Sigmoid colon (tissue), 7 donors: ENCODE measurements around the gene CDK14. TPM values are rescaled to one million over a fixed set of nuclear protein-coding genes. Genes with fewer than 3 reads are reported as not detected.

ENCODE experiments used
- DNase-seq: peaks from one replicate; pipeline ENCODE4 v3.0.0-alpha.2; 2019
- H3K27ac ChIP-seq, 4 donors: fragments of 200-600 bp; sonication (generic); one replicate each; pipeline ENCODE4 v1.5.1; 2016 to 2019; ENCODE audit warnings: mild to moderate bottlenecking in 1 of 4
- H3K27me3 ChIP-seq, 3 donors: fragments of 200-600 bp; sonication (generic); one replicate each; pipeline ENCODE4 v1.5.1; 2019; ENCODE audit warnings: mild to moderate bottlenecking in 1 of 3
- H3K36me3 ChIP-seq, 4 donors: fragments of 200-600 bp; sonication (generic); one replicate each; pipeline ENCODE4 v1.5.1; 2016 to 2019
- H3K4me1 ChIP-seq, 4 donors: fragments of 200-600 bp; sonication (generic); one replicate each; pipeline ENCODE4 v1.5.1; 2017 to 2019
- H3K4me3 ChIP-seq, 4 donors: fragments of 200-600 bp; sonication (generic); one replicate each; pipeline ENCODE4 v1.5.1; 2017 to 2019; ENCODE audit warnings: mild to moderate bottlenecking in 2 of 4, moderate library complexity in 1 of 4
- H3K9me3 ChIP-seq, 4 donors: fragments of 200-600 bp in 3 of 4; sonication (generic) in 3 of 4; one replicate each; pipeline versions ENCODE4 v1.5.1 to v1.6.1; 2013 to 2019
- CTCF ChIP-seq, 4 experiments: fragments of 450-650 bp in 3 of 4; fragments of 200-600 bp in 1 of 4; IDR thresholded peaks; one replicate each; pipeline ENCODE4 v1.5.1; 2016 to 2019; ENCODE audit warnings: antibody characterized with exemption in 4 of 4, mild to moderate bottlenecking in 3 of 4, moderate library complexity in 2 of 4
- EP300 ChIP-seq, 4 donors: sonication (generic); formaldehyde crosslinking; IDR thresholded peaks; one replicate each; pipeline ENCODE4 v1.6.1; 2017; ENCODE audit warnings: antibody characterized with exemption in 4 of 4
- POLR2A ChIP-seq, 2 donors: fragments of 450-650 bp; IDR thresholded peaks; one replicate each; pipeline ENCODE4 v1.6.1; 2016; ENCODE audit warnings: antibody characterized with exemption in 2 of 2, mild to moderate bottlenecking in 2 of 2, moderate library complexity in 2 of 2
- POLR2AphosphoS5 ChIP-seq, 4 donors: sonication (generic); formaldehyde crosslinking; IDR thresholded peaks; one replicate each; pipeline ENCODE4 v1.6.1; 2017; ENCODE audit warnings: antibody characterized with exemption in 4 of 4
- WGBS, 2 donors: extraction: QIAGEN DNeasy Blood & Tissue Kit; methylation state at CpG; one replicate each; pipeline ENCODE4 v1.1.7; 2013; 5-methylcytosine and 5-hydroxymethylcytosine counted together
- intact Hi-C: fragments of 100-400 bp; cut with DNase I; formaldehyde crosslinking; loops from one replicate; pipeline ENCODE4 v1.15.1; 2023
- polyA plus RNA-seq, 3 donors: library from polyadenylated mRNA; stranded (reverse); fragments of 200-250 nt; gene quantifications; one replicate each; pipeline ENCODE4 v1.2.3, GENCODE V29; 2013
- total RNA-seq, 4 donors: library from RNA; depleted of rRNA; stranded (reverse); fragments of >200 nt; gene quantifications; one replicate each; pipeline ENCODE4 v1.1.0, GENCODE V29; 2016
- donor health status: healthy with polysubstance abuse.
- donor health status: Bipolar disorder and iron deficiency.
- donor health status: healthy.

The CDK14 gene
- total and polyA plus RNA-seq, 7 donors = 0.92 to 19.3 (median 11.1) TPM

- intact Hi-C loops = no loop called here
- Histone ChIP-seq H3K9me3 (no peaks in the 10 kb centered on the region), H3K4me1 (peaks cover 0 to 5% (median 0%) of the 10 kb centered on the region in 4 donors), H3K36me3 (no peaks in the 10 kb centered on the region), H3K27me3 (no peaks in the 10 kb centered on the region), H3K4me3 (no peak overlapping the region), H3K27ac (no peak overlapping the region)
- WGBS, 2 donors = 58 to 63% methylated on average over 3 of the region's 3 CpGs
- no peak for TF ChIP-seq POLR2A (IDR thresholded peaks at IDR 0.05)
- no peak for TF ChIP-seq CTCF (IDR thresholded peaks at IDR 0.05)
- TF ChIP-seq POLR2AphosphoS5 (IDR thresholded peaks at IDR 0.05) = no peak
- TF ChIP-seq EP300 (IDR thresholded peaks at IDR 0.05) = no peak
- no peak for DNase-seq
Observed at GRCh38 chr7:90692396-90692795, 96.3 kb downstream of the CDK14 start.

DNA sequence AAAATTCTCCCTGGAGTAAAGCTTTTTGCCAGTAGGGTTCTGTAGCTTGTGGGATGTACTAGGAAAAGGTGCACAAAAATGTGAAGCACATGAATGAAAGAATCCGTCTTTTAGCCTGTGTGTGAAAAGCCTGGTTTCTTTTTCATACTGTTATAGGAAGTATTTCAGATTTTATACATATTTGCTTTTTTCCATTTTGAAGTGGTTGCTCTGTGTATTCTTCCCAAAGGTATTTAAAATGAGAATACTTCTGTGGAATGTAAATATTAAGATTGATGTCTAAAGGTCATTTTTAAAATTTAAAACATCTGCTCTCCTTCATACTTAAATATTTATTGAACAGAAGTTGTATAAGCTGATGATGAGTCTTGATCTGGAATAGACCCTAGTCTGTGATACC, 96.8 kb downstream of the CDK14 start:
- Histone ChIP-seq H3K4me1 (peaks cover 0 to 5% (median 0%) of the 10 kb centered on the region in 4 donors), H3K9me3 (no peaks in the 10 kb centered on the region), H3K27me3 (no peaks in the 10 kb centered on the region), H3K4me3 (no peak overlapping the region), H3K27ac (no peak overlapping the region), H3K36me3 (no peaks in the 10 kb centered on the region)
- intact Hi-C loops = no loop called here
- 87 to 93% methylated on average over 1 of the region's 1 CpG for WGBS, 2 donors
- no peak for TF ChIP-seq CTCF (IDR thresholded peaks at IDR 0.05)
- no peak for TF ChIP-seq EP300 (IDR thresholded peaks at IDR 0.05)
- no peak for TF ChIP-seq POLR2AphosphoS5 (IDR thresholded peaks at IDR 0.05)
- TF ChIP-seq POLR2A (IDR thresholded peaks at IDR 0.05) = no peak
- no peak for DNase-seq

- H3K27me3 ChIP-seq = no peaks in the 10 kb centered on the region
- H3K36me3 ChIP-seq = no peaks in the 10 kb centered on the region
- no peak overlapping the region for H3K4me3 ChIP-seq
- intact Hi-C loops = no loop called here
- TF ChIP-seq POLR2A (IDR thresholded peaks at IDR 0.05) (no peak), CTCF (IDR thresholded peaks at IDR 0.05) (no peak), EP300 (IDR thresholded peaks at IDR 0.05) (no peak), POLR2AphosphoS5 (IDR thresholded peaks at IDR 0.05) (no peak)
- DNase-seq = no peak
- peaks cover 0 to 5% (median 0%) of the 10 kb centered on the region in 4 donors for H3K4me1 ChIP-seq
- no peaks in the 10 kb centered on the region for H3K9me3 ChIP-seq
- no peak overlapping the region for H3K27ac ChIP-seq
Observed at GRCh38 chr7:90693939-90694338, 97.8 kb downstream of the CDK14 start.

GRCh38 chr7:90698616-90699015, 102.5 kb downstream of the CDK14 start:
- no peak for DNase-seq
- Histone ChIP-seq H3K4me3 (no peak overlapping the region), H3K9me3 (no peaks in the 10 kb centered on the region), H3K27me3 (no peaks in the 10 kb centered on the region), H3K4me1 (peaks cover 0 to 6% (median 2%) of the 10 kb centered on the region in 4 donors), H3K36me3 (no peaks in the 10 kb centered on the region), H3K27ac (no peak overlapping the region)
- WGBS, 2 donors = 24 to 49% methylated on average over 2 of the region's 2 CpGs
- TF ChIP-seq EP300 (IDR thresholded peaks at IDR 0.05) (no peak), POLR2A (IDR thresholded peaks at IDR 0.05) (no peak), CTCF (IDR thresholded peaks at IDR 0.05) (no peak), POLR2AphosphoS5 (IDR thresholded peaks at IDR 0.05) (no peak)
- intact Hi-C loops = no loop called here

- DNase-seq = no peak
- Histone ChIP-seq H3K4me1 (peaks cover 0 to 9% (median 3%) of the 10 kb centered on the region in 4 donors), H3K36me3 (no peaks in the 10 kb centered on the region), H3K9me3 (no peaks in the 10 kb centered on the region), H3K4me3 (peak overlapping the region in 3 of 4 donors; percentile 1 to 26 (median 9)), H3K27me3 (no peaks in the 10 kb centered on the region), H3K27ac (peak overlapping the region in 3 of 4 donors; percentile 3 to 35 (median 19))
- intact Hi-C loops = no loop called here
- no peak for TF ChIP-seq POLR2A (IDR thresholded peaks at IDR 0.05)
- TF ChIP-seq POLR2AphosphoS5 (IDR thresholded peaks at IDR 0.05) = no peak
- TF ChIP-seq EP300 (IDR thresholded peaks at IDR 0.05) = no peak
- TF ChIP-seq CTCF (IDR thresholded peaks at IDR 0.05) = no peak
- 24 to 37% methylated on average over 3 of the region's 3 CpGs for WGBS, 2 donors
Observed at GRCh38 chr7:90701021-90701420, 104.9 kb downstream of the CDK14 start.
